SK-N-SH (cell line): Measurements from ENCODE around the gene IFNL3. TPM values are rescaled to one million over a fixed set of nuclear protein-coding genes. Genes with fewer than 3 reads are reported as not detected.

Source experiments
- CTCF ChIA-PET: fragments of 300-600, 350-600 bp; formaldehyde crosslinking; extraction: SDS; loops from one replicate; lab custom pipeline; 2021; lab: Yijun Ruan, JAX
- POLR2A ChIA-PET: fragments of 350-600 bp; sonication (Branson Sonifier 250); formaldehyde crosslinking; extraction: SDS; loops from one replicate; lab custom pipeline; 2020; ENCODE audit warnings: antibody characterized with exemption, inconsistent platforms; lab: Yijun Ruan, JAX
- DNase-seq: peaks from one replicate; pipeline ENCODE4 v3.0.0; 2012
- H2AFZ ChIP-seq: fragments of 200-600 bp; sonication (generic); 2 replicates; pipeline ENCODE4 v1.8.1; 2016; ENCODE audit warnings: antibody characterized with exemption, mild to moderate bottlenecking, low read depth
- H3F3A ChIP-seq: fragments of 200-600 bp; sonication (generic); replicated peaks from 2 replicates; pipeline ENCODE3; 2016; ENCODE audit warnings: antibody characterized with exemption, mild to moderate bottlenecking; ENCODE audit not compliant: insufficient read depth
- H3K27ac ChIP-seq, 2 experiments: fragments of 200-500 bp in 1 of 2; fragments of 200-600 bp in 1 of 2; sonication (Bioruptor generic) in 1 of 2; sonication (generic), shearing (Covaris generic) in 1 of 2; 2 replicates each; pipeline versions ENCODE4 v1.5.1 to v1.6.1; 2014 to 2016; ENCODE audit warnings: low read depth in 2 of 2, inconsistent platforms in 1 of 2, low read length in 1 of 2, mild to moderate bottlenecking in 1 of 2, mixed read lengths in 1 of 2
- H3K27me3 ChIP-seq: fragments of 200-600 bp; sonication (generic), shearing (Covaris generic); 2 replicates; pipeline ENCODE4 v1.6.1; 2016; ENCODE audit warnings: mixed run types; ENCODE audit not compliant: insufficient read depth
- H3K36me3 ChIP-seq, 2 experiments: fragments of 200-500 bp in 1 of 2; fragments of 200-600 bp in 1 of 2; sonication (Bioruptor generic) in 1 of 2; sonication (generic) in 1 of 2; replicated peaks in 1 of 2; 2 replicates each; pipeline versions ENCODE3 to v1.5.1; 2014 to 2016; ENCODE audit warnings: low read length in 1 of 2, mild to moderate bottlenecking in 1 of 2; ENCODE audit not compliant: insufficient read depth in 2 of 2, control insufficient read depth in 1 of 2
- H3K4me1 ChIP-seq, 2 experiments: fragments of 200-500 bp in 1 of 2; fragments of 200-600 bp in 1 of 2; sonication (Bioruptor generic) in 1 of 2; sonication (generic), shearing (Covaris generic) in 1 of 2; 2 replicates each; pipeline versions ENCODE4 v1.5.1 to v1.6.1; 2014 to 2016; ENCODE audit warnings: low read depth in 1 of 2, low read length in 1 of 2, mixed run types in 1 of 2; ENCODE audit not compliant: insufficient read depth in 2 of 2, control insufficient read depth in 1 of 2
- H3K4me2 ChIP-seq: fragments of 200-600 bp; sonication (generic), shearing (Covaris generic); 2 replicates; pipeline ENCODE4 v1.6.1; 2017; ENCODE audit warnings: mixed run types
- H3K4me3 ChIP-seq, 2 experiments: fragments of 200-500 bp in 1 of 2; fragments of 200-600 bp in 1 of 2; sonication (Bioruptor generic) in 1 of 2; sonication (generic), shearing (Covaris generic) in 1 of 2; 2 replicates each; pipeline versions ENCODE4 v1.5.1 to v1.8.1; 2014 to 2016; ENCODE audit warnings: low read depth in 2 of 2, inconsistent platforms in 1 of 2, low read length in 1 of 2, mild to moderate bottlenecking in 1 of 2, mixed read lengths in 1 of 2, moderate library complexity in 1 of 2
- H3K79me2 ChIP-seq: fragments of 200-600 bp; sonication (generic); 2 replicates; pipeline ENCODE4 v1.8.1; 2017; ENCODE audit warnings: mild to moderate bottlenecking; ENCODE audit not compliant: insufficient read depth
- H3K9ac ChIP-seq: fragments of 200-600 bp; sonication (generic); 2 replicates; pipeline ENCODE4 v1.6.1; 2017; ENCODE audit warnings: mixed run types
- H3K9me2 ChIP-seq: fragments of 200-600 bp; sonication (generic); 2 replicates; pipeline ENCODE4 v1.6.1; 2017; ENCODE audit warnings: mixed run types
- H3K9me3 ChIP-seq: fragments of 200-600 bp; sonication (generic); 2 replicates; pipeline ENCODE4 v1.6.1; 2017; ENCODE audit warnings: mixed run types, mild to moderate bottlenecking, moderate library complexity
- H4K20me1 ChIP-seq: fragments of 200-600 bp; sonication (generic); 2 replicates; pipeline ENCODE4 v1.6.1; 2017; ENCODE audit warnings: mild to moderate bottlenecking, mixed run types; ENCODE audit not compliant: insufficient read depth
- CHD2 ChIP-seq: fragments of 150-350 bp; IDR thresholded peaks from 2 replicates; pipeline ENCODE4 v1.6.1; 2018; ENCODE audit warnings: low read length; ENCODE audit not compliant: partially characterized antibody
- ELF1 ChIP-seq: IDR thresholded peaks from 2 replicates; pipeline ENCODE4 v1.4.0; 2012
- EP300 ChIP-seq, 2 experiments: IDR thresholded peaks; 2 replicates each; pipeline versions ENCODE4 v1.4.0 to v1.6.1; 2012; ENCODE audit warnings: borderline replicate concordance in 1 of 2, low read depth in 1 of 2, low read length in 1 of 2
- EZH2phosphoT487 ChIP-seq: fragments of 200-600 bp; sonication (generic); IDR thresholded peaks from 2 replicates; pipeline ENCODE4 v1.6.1; 2017; ENCODE audit warnings: low read depth, mixed run types, mild to moderate bottlenecking, antibody characterized with exemption, moderate library complexity, borderline replicate concordance
- FOSL2 ChIP-seq: IDR thresholded peaks from 2 replicates; pipeline ENCODE4 v1.4.0; 2012; ENCODE audit warnings: low read depth, mild to moderate bottlenecking, moderate library complexity, borderline replicate concordance
- FOXJ3 ChIP-seq: sonication (generic); formaldehyde crosslinking; IDR thresholded peaks from 2 replicates; pipeline ENCODE4 v1.5.1; 2020; ENCODE audit warnings: mild to moderate bottlenecking, missing genetic modification reagents
- FOXM1 ChIP-seq: IDR thresholded peaks from 2 replicates; pipeline ENCODE4 v1.4.0; 2012; ENCODE audit warnings: low read depth, mild to moderate bottlenecking
- GATA2 ChIP-seq: sonication (generic); formaldehyde crosslinking; IDR thresholded peaks from 2 replicates; pipeline ENCODE4 v1.5.0; 2020; ENCODE audit warnings: mild to moderate bottlenecking, missing genetic modification reagents
- JUND ChIP-seq: IDR thresholded peaks from 2 replicates; pipeline ENCODE4 v1.4.0; 2012
- MAX ChIP-seq: IDR thresholded peaks from 2 replicates; pipeline ENCODE4 v1.4.0; 2012; ENCODE audit warnings: low read depth
- MEF2A ChIP-seq: IDR thresholded peaks from 2 replicates; pipeline ENCODE4 v1.4.0; 2012; ENCODE audit warnings: low read depth, borderline replicate concordance
- NFIC ChIP-seq: IDR thresholded peaks from 2 replicates; pipeline ENCODE4 v1.4.0; 2012; ENCODE audit warnings: borderline replicate concordance
- NRF1 ChIP-seq: IDR thresholded peaks from 2 replicates; pipeline ENCODE4 v1.6.1; 2012; ENCODE audit warnings: low read depth, mild to moderate bottlenecking, low read length
- POLR2AphosphoS5 ChIP-seq: IDR thresholded peaks from 2 replicates; pipeline ENCODE4 v1.6.1; 2012; ENCODE audit warnings: low read depth, low read length
- RAD21 ChIP-seq: IDR thresholded peaks from 2 replicates; pipeline ENCODE4 v1.6.1; 2012; ENCODE audit warnings: mild to moderate bottlenecking, low read length
- REST ChIP-seq: IDR thresholded peaks from 2 replicates; pipeline ENCODE4 v1.6.1; 2012; ENCODE audit warnings: mild to moderate bottlenecking, low read depth, low read length, moderate library complexity
- RXRA ChIP-seq: IDR thresholded peaks from 2 replicates; pipeline ENCODE4 v1.4.0; 2012; ENCODE audit warnings: low read depth, mild to moderate bottlenecking, borderline replicate concordance
- SMC3 ChIP-seq: IDR thresholded peaks from 2 replicates; pipeline ENCODE4 v1.6.1; 2012; ENCODE audit warnings: low read depth, low read length, improper control_type of control experiment
- TEAD4 ChIP-seq: IDR thresholded peaks from 2 replicates; pipeline ENCODE4 v1.4.0; 2012; ENCODE audit warnings: mild to moderate bottlenecking, borderline replicate concordance; ENCODE audit not compliant: insufficient read depth
- USF1 ChIP-seq: IDR thresholded peaks from 2 replicates; pipeline ENCODE4 v1.4.0; 2012; ENCODE audit warnings: low read depth, borderline replicate concordance
- USF2 ChIP-seq: fragments of 150-350 bp; IDR thresholded peaks from 2 replicates; pipeline ENCODE4 v1.6.1; 2017; ENCODE audit warnings: antibody characterized with exemption, low read length, low read depth, borderline replicate concordance
- YY1 ChIP-seq: IDR thresholded peaks from 2 replicates; pipeline ENCODE4 v1.4.0; 2012; ENCODE audit warnings: low read depth, mild to moderate bottlenecking
- WGBS: methylation state at CpG from one replicate; pipeline ENCODE4 v1.1.6; 2017; ENCODE audit warnings: low lambda C conversion rate; 5-methylcytosine and 5-hydroxymethylcytosine counted together
- polyA plus RNA-seq, 3 experiments: library from polyadenylated mRNA; depleted of rRNA; stranded (reverse); fragments of >200 nt; gene quantifications; 2 replicates each; pipeline ENCODE4 v1.2.3, GENCODE V29; 2012

The IFNL3 gene
- polyA plus RNA-seq, 1 of the 3 experiments (the other 2 are of a cell fraction) = not detected

GRCh38 chr19:39251081-39251480, 6.3 kb upstream of the IFNL3 start:
- Histone ChIP-seq H3K4me2 (no peak overlapping the region), H2AFZ (no peak overlapping the region), H3K4me3 (no peak overlapping the region), H3K4me1 (peaks cover 0 to 3% of the 10 kb centered on the region in 2 experiments; a peak in 1 of 4 replicates), H3K9ac (no peak overlapping the region), H3K9me2 (no peaks in the 10 kb centered on the region), H3K79me2 (no peaks in the 10 kb centered on the region), H3K27me3 (peaks cover 4% of the 10 kb centered on the region; the same call in 1 of the 2 replicates), H3F3A (no peaks in the 10 kb centered on the region), H3K9me3 (no peaks in the 10 kb centered on the region), H3K36me3 (no peaks in the 10 kb centered on the region), H3K27ac (no peak overlapping the region)
- POLR2A ChIA-PET = no interaction called here
- CTCF ChIA-PET = interaction anchor here (1.6 kb wide), 1 partner anchor 20 kb away, joined by 3 read pairs; no protein-coding TSS in a partner anchor
- TF ChIP-seq POLR2AphosphoS5 (no peak), EP300 (IDR thresholded peaks at IDR 0.05; ENCODE audit: borderline replicate concordance in 1 of 2, low read depth in 1 of 2, low read length in 1 of 2) (no peak), MAX (no peak), JUND (no peak), CHD2 (no peak)
- TF ChIP-seq, all 33 proteins: peak for 0
- DNase-seq = no peak
- WGBS = 66% methylated on average over 5 of the region's 5 CpGs
- H4K20me1 ChIP-seq = no peaks in the 10 kb centered on the region

GRCh38 chr19:39248806-39249205, 4.0 kb upstream of the IFNL3 start, which contains the start of gene IFNL4:
TSS of gene IFNL4 (minus strand) at chr19:39248856.
- Histone ChIP-seq H3K4me1 (peaks cover 0 to 3% of the 10 kb centered on the region in 2 experiments; a peak in 1 of 4 replicates), H3K36me3 (no peaks in the 10 kb centered on the region), H3K4me2 (no peak within 1 kb of the TSS), H2AFZ (no peak within 1 kb of the TSS), H3K9me2 (no peaks in the 10 kb centered on the region), H3K79me2 (no peaks in the 10 kb centered on the region), H3K27ac (no peak within 1 kb of the TSS), H4K20me1 (no peaks in the 10 kb centered on the region), H3K9me3 (no peaks in the 10 kb centered on the region), H3K27me3 (peaks cover 4% of the 10 kb centered on the region; the same call in 1 of the 2 replicates), H3K9ac (no peak within 1 kb of the TSS), H3K4me3 (no peak within 1 kb of the TSS), H3F3A (no peaks in the 10 kb centered on the region)
- DNase-seq = no peak
- no peak for TF ChIP-seq YY1
- no peak for TF ChIP-seq ELF1
- TF ChIP-seq FOXJ3 (CRISPR knock-in tag) = no peak
- no peak for TF ChIP-seq FOSL2
- TF ChIP-seq CHD2 = no peak
- TF ChIP-seq NFIC = no peak
- no peak for TF ChIP-seq GATA2 (CRISPR knock-in tag)
- no peak for TF ChIP-seq MEF2A
- TF ChIP-seq NRF1 = no peak
- TF ChIP-seq RAD21 = no peak
- no peak for TF ChIP-seq RXRA
- no peak for TF ChIP-seq SMC3
- no peak for TF ChIP-seq USF1
- no peak for TF ChIP-seq POLR2AphosphoS5
- TF ChIP-seq TEAD4 = no peak
- TF ChIP-seq FOXM1 = no peak
- TF ChIP-seq USF2 = no peak
- TF ChIP-seq REST = no peak
- no peak for TF ChIP-seq EZH2phosphoT487
- WGBS = 11% methylated on average over 5 of the region's 13 CpGs
- CTCF ChIA-PET = no interaction called here
- POLR2A ChIA-PET = no interaction called here
